Liver (tissue), 3 donors: ENCODE measurements around the gene C11orf21.

Source experiments
- FOXA2 ChIP-seq: IDR thresholded peaks from 2 replicates; pipeline ENCODE4 v1.6.1; 2016; ENCODE audit warnings: antibody characterized with exemption
- JUND ChIP-seq, 2 donors: IDR thresholded peaks; 2 replicates each; pipeline ENCODE4 v1.6.1; 2016; ENCODE audit warnings: antibody characterized with exemption in 2 of 2
- TF ChIP-seq, protein P1 (sequence below): fragments of 150-350 bp; IDR thresholded peaks from 2 replicates; pipeline ENCODE4 v1.5.1; 2017; ENCODE audit warnings: improper control_type of control experiment, low read depth, low read length; ENCODE audit not compliant: missing input control
- donor health status: healthy.
- donor health status: healthy.

DNA sequence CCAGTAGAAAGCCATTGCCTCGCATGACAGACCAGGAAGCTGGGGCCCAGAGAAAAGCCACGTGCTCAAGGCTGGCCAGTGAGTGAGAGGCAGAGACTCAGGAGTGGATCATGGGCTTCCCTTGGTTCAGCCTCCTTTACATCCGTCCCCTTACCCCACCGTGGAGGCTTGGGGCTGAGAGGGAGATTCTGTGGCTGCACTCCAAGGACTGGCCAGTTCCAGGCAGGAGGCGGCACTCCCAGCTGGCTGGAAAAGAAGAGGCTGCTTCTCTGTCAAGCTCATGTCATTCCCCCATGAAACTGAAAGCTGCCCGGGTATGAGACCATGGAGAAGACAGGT, 24.7 kb downstream of the C11orf21 start:
- no peak for TF ChIP-seq FOXA2
- no peak for TF ChIP-seq JUND (IDR thresholded peaks at IDR 0.05)
- TF ChIP-seq, protein P1, sequence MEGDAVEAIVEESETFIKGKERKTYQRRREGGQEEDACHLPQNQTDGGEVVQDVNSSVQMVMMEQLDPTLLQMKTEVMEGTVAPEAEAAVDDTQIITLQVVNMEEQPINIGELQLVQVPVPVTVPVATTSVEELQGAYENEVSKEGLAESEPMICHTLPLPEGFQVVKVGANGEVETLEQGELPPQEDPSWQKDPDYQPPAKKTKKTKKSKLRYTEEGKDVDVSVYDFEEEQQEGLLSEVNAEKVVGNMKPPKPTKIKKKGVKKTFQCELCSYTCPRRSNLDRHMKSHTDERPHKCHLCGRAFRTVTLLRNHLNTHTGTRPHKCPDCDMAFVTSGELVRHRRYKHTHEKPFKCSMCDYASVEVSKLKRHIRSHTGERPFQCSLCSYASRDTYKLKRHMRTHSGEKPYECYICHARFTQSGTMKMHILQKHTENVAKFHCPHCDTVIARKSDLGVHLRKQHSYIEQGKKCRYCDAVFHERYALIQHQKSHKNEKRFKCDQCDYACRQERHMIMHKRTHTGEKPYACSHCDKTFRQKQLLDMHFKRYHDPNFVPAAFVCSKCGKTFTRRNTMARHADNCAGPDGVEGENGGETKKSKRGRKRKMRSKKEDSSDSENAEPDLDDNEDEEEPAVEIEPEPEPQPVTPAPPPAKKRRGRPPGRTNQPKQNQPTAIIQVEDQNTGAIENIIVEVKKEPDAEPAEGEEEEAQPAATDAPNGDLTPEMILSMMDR = no peak
